Fibroblast of peridontal ligament (primary cell): ENCODE results near the gene PNMA8B.
"Not testable (repeated sequence)": the region's sequence is repeated elsewhere in the genome, so short reads cannot be mapped to it uniquely, and the experiment has no call there.

Source experiments
- DNase-seq: peaks from one replicate; pipeline ENCODE4 v3.0.0-alpha.2; 2010; ENCODE audit errors: extremely low read depth

The PNMA8B gene, protein sequence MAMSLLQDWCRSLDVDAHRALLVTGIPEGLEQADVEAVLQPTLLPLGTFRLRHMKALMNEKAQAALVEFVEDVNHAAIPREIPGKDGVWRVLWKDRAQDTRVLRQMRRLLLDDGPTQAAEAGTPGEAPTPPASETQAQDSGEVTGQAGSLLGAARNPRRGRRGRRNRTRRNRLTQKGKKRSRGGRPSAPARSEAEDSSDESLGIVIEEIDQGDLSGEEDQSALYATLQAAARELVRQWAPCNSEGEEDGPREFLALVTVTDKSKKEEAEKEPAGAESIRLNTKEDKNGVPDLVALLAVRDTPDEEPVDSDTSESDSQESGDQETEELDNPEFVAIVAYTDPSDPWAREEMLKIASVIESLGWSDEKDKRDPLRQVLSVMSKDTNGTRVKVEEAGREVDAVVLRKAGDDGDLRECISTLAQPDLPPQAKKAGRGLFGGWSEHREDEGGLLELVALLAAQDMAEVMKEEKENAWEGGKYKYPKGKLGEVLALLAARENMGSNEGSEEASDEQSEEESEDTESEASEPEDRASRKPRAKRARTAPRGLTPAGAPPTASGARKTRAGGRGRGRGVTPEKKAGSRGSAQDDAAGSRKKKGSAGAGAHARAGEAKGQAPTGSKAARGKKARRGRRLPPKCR

GRCh38 chr19:46495786-46496099 lies at the start of gene PNMA8B:
TSS of gene PNMA8B (minus strand) at chr19:46495867. CDS start at chr19:46495465, 402 bp downstream.
- peak; percentile 33 for DNase-seq

DNA sequence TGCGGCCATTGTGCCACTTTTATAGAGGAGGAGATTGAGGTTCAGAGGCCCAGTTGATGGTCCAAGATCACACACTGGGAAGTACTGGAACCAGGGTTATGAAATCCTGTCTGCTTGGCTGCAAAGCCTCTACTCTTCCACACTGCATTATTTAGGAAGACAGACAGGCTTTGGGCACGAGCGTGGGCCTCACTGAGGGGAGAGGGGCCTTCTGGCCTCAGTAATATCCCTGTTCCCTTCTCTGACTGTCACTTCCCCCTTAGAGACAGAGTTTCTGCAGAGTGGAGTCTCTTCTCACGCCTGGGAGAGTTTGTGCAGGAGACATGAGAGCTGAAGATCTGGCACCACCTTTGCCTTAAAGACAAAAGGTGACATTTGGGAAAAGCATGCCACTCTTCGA lies 49.0 kb upstream of the PNMA8B start:
- no peak for DNase-seq

DNA sequence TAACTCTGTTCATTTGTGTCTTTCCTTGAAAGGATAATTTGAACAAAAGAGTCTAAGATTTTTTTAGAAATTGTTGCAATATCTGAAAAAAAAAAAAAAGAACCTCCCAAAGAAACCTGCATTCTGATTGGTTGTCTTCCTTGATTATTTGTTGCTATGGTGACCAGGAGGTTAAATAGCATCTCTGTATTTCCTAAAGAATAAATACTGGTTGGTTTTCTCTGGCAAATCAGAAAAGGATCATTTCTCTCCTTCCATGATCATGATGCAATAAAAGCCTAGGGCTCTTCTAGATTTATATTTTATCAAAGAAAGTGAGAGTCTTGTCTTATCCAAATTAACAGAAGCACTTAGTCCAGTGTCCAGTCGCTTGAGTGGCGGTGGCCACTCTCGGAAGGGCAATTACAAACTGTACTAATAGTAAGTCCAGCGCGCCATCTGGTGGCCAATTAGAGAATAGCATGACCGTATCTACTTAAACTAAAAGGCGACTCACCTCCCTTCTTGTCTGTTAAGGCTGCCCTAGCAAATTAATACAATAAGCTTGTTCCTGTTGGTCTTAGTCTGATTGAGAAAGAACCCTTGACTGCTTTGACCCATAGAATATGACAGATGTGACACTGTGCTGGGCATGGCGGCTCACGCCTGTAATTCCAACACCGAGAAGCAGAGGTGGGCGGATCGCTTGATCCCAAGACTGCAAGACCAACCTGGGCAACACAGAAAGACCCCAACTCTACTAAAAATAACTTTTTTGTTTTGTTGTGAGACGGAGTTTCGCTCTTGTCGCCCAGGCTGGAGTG lies 47.0 kb upstream of the PNMA8B start:
- peak; percentile 92 for DNase-seq

- DNase-seq, result peak; percentile 27
Measured at GRCh38 chr19:46537136-46538097, 41.8 kb upstream of the PNMA8B start.

DNA sequence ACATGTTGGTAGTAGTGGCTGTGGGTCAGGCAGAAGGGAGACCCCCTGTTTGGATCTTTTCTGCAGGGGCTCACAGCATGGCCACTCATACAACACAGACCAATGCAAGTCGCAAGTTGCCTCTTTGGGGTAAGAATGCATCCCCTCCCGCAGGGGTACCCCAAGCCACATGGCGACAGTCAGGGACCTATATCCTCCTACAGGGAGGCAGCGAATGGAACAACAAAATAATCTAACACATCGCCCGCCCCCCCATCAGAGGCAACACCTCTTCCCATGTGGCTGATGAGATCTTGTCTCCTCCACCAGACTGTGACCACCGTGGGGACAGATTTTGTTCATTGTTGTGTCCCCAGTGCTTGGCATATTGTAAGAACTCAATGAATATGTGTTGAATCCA lies 40.7 kb upstream of the PNMA8B start:
- DNase-seq, result no peak

GRCh38 chr19:46533621-46534081 lies 38.0 kb upstream of the PNMA8B start:
- DNase-seq, result no peak

DNA sequence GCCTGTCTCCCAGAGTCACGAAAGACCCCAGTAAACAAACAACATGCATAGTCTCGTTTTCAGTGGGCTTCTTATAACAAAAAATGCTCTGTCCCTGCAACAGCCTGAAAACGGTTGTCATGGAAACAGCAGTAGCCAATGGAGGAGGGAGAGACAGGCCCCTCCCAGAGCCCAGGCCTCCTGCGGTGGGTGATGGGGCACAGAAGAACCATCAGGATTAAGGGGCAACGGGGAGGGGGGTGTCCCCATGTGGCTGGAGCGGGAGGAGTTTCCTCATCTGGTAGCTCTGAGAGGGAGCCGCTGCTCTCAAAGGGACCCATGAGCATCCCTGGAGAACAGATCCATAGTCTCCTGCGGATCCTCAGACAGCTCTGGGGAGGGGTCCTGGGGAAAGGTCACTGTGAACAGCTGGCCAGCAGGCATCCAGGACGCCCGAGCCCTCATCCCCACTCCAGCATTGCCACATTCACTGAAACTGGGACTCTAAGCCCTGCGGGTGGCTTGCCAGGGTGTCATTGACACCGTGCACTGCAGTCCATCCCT lies 37.5 kb upstream of the PNMA8B start:
- DNase-seq, result no peak

DNA sequence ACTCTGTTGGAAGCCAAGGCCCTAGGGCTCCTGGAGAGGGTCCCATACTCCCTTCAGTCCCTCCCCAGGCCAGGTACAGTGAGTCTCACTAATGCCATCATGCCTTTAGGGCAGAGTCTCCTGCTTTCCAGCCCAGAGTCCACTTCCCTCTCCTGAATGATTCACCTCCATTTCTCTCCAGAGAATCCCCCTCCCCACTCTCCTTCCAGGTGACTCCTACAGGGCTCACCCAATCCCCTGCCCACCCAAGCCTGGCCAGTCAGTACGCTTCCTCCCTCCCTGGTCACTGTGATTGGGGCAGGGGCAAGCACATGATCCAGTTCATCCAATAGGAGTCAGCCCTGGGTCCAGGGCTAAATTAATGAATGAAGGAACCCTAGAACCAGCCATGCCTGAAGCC lies 35.0 kb upstream of the PNMA8B start:
- no peak for DNase-seq

DNA sequence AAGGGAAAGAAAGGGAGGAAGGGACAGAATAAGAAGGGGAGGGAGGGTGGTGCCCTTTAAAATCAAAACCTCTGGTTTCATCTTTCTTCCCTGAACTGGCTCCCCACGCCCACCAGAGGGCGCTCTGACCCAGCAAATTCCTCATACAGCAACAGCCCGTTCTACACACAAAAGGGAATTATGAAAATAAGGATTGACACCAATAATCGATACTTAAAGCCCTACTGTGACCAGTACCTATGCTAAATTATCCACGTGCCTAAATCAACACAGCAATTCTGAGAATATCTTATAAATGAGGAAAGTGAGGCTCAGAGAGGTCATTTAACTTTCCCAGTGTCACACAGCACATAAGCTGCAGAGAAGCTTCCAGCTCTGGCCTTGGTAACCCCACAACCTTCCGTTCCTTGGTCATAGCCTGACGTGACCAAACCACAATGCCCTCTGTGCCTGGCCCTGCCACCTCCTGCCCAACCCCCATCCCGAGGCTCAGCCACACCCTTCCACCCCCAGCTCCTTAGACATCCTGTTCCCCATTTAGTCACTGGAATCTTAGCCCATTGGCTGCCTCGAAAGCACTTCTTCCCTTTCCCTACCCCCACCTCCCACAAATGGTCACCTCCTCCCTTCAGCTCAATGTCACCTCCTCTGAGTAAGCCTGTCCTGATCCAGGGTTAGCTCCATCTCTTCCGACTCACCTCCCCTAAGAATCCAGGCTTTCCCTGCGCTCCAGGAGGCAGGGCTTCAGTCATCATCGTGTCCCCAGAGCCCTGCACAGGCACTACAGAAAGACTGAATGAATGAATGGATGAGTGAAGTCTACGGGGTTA lies 34.2 kb upstream of the PNMA8B start:
- DNase-seq, result peak; percentile 72

- no peak for DNase-seq
Measured at GRCh38 chr19:46528601-46529590, 33.2 kb upstream of the PNMA8B start.

GRCh38 chr19:46526801-46527200 lies 31.1 kb upstream of the PNMA8B start:
- DNase-seq, result not testable (repeated sequence)

DNA sequence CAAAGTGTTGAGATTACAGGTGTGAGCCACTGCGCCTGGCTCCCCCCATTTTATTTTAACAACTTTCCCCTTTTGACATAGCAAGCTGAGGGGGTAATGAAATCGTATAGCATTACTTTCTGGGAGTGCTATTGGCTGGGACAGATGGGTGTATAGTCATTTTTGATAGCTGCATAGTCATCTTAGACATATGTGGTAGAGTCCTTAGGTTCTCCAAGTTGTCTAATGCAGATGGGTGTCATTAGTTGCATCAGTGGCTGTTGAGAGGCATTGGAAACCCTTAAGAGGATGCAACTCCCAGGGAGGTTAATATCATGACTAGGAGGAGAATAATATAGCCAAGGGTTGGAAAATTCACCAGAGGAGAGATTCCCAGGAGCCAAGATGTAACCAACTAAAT lies 28.6 kb upstream of the PNMA8B start:
- DNase-seq, result no peak

GRCh38 chr19:46522988-46523387 lies 27.3 kb upstream of the PNMA8B start:
- DNase-seq, result not testable (repeated sequence)

- no peak for DNase-seq
Measured at GRCh38 chr19:46521241-46521868, 25.7 kb upstream of the PNMA8B start.

GRCh38 chr19:46520616-46521015 lies 24.9 kb upstream of the PNMA8B start:
- no peak for DNase-seq

DNA sequence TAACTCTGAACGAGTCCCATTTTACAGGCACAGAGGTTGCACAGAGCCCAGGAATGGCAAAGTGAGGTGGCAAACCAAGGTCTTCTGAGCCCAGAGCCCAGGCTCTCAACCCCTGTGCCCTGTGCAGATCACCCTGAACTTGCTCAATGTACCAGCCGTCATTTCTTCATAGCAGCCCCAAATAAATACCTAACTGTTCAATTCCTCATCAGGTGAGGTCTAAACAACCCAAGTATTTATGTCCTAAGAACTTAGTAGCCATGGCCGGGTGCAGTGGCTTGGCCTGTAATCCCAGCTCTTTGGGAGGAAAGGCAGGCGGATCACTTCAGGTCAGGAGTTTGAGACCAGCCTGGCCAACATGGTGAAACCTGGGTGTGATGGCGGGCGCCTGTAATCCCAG lies 21.8 kb upstream of the PNMA8B start:
- DNase-seq, result no peak

- peak; percentile 43 for DNase-seq
Measured at GRCh38 chr19:46515879-46516350, 20.2 kb upstream of the PNMA8B start.

- no peak for DNase-seq
Measured at GRCh38 chr19:46515290-46515609, 19.6 kb upstream of the PNMA8B start.
